IMR-90 (cell line): ENCODE results near the gene KRT73. TPM values are rescaled to one million over a fixed set of nuclear protein-coding genes. Genes with fewer than 3 reads are reported as not detected.

Experiments
- ATAC-seq: fragments of 200-7000 bp; cut with Tn5 transposase; 2 replicates; pipeline ENCODE4 v1.9.1; 2020; ENCODE audit warnings: low read depth, mild to moderate bottlenecking, moderate library complexity
- BruUV-seq: library from RNA; stranded (reverse); fragments of 400-500 nt; replicated peaks from 2 replicates; lab custom pipeline; 2021; lab: Mats Ljungman, UMichigan
- CTCF ChIA-PET: fragments of 300-600 bp; formaldehyde crosslinking; extraction: SDS; loops from one replicate; lab custom pipeline; 2021; ENCODE audit warnings: antibody characterized with exemption; lab: Yijun Ruan, JAX
- POLR2A ChIA-PET: fragments of 300-600 bp; sonication (Branson Sonifier 250); formaldehyde crosslinking; loops from one replicate; lab custom pipeline; 2022; ENCODE audit warnings: antibody characterized with exemption; ENCODE audit not compliant: unreplicated experiment; lab: Charles Lee
- DNase-seq: peaks from one replicate; pipeline ENCODE4 v3.0.0; 2013
- H2AFZ ChIP-seq: replicated peaks from 2 replicates; pipeline ENCODE3; 2013; ENCODE audit warnings: low read length, mild to moderate bottlenecking; ENCODE audit not compliant: poor library complexity
- H2AK5ac ChIP-seq: 2 replicates; pipeline ENCODE4 v1.6.1; 2013; ENCODE audit warnings: low read depth, low read length, inconsistent platforms
- H2AK9ac ChIP-seq: replicated peaks from 2 replicates; pipeline ENCODE3; 2013; ENCODE audit warnings: mild to moderate bottlenecking, low read depth, low read length, moderate library complexity; ENCODE audit not compliant: poor library complexity
- H2BK120ac ChIP-seq: 2 replicates; pipeline ENCODE4 v1.6.1; 2013; ENCODE audit warnings: low read depth, low read length, inconsistent platforms
- H2BK15ac ChIP-seq: 3 replicates; pipeline ENCODE4 v1.6.1; 2013; ENCODE audit warnings: low read depth, low read length, inconsistent platforms
- H2BK20ac ChIP-seq: 2 replicates; pipeline ENCODE4 v1.6.1; 2013; ENCODE audit warnings: low read depth, mild to moderate bottlenecking, inconsistent platforms, low read length, moderate library complexity
- H2BK5ac ChIP-seq: 2 replicates; pipeline ENCODE4 v1.6.1; 2013; ENCODE audit warnings: mild to moderate bottlenecking, low read depth, low read length, inconsistent platforms; ENCODE audit not compliant: poor library complexity, severe bottlenecking
- H3K14ac ChIP-seq: replicated peaks from 2 replicates; pipeline ENCODE4 v1.6.1; 2013; ENCODE audit warnings: low read depth, low read length, inconsistent platforms
- H3K18ac ChIP-seq: 2 replicates; pipeline ENCODE4 v1.6.1; 2013; ENCODE audit warnings: low read depth, low read length, control low read depth
- H3K23ac ChIP-seq: 2 replicates; pipeline ENCODE4 v1.6.1; 2013; ENCODE audit warnings: low read depth, low read length, inconsistent platforms
- H3K27ac ChIP-seq: 2 replicates; pipeline ENCODE4 v1.5.1; 2013; ENCODE audit warnings: mild to moderate bottlenecking, control low read depth, low read length; ENCODE audit not compliant: insufficient read depth
- H3K27me3 ChIP-seq: 2 replicates; pipeline ENCODE4 v1.6.1; 2013; ENCODE audit warnings: low read length; ENCODE audit not compliant: control insufficient read depth, insufficient read depth
- H3K36me3 ChIP-seq: 2 replicates; pipeline ENCODE4 v1.6.1; 2013; ENCODE audit warnings: low read length, mixed read lengths; ENCODE audit not compliant: control insufficient read depth, insufficient read depth
- H3K4ac ChIP-seq: 2 replicates; pipeline ENCODE4 v1.6.1; 2013; ENCODE audit warnings: low read depth, low read length, inconsistent platforms
- H3K4me1 ChIP-seq: 2 replicates; pipeline ENCODE4 v1.6.1; 2013; ENCODE audit warnings: low read length, mixed read lengths; ENCODE audit not compliant: control insufficient read depth, insufficient read depth
- H3K4me2 ChIP-seq: 2 replicates; pipeline ENCODE4 v1.6.1; 2013; ENCODE audit warnings: low read depth, mild to moderate bottlenecking, control low read depth, low read length, moderate library complexity
- H3K4me3 ChIP-seq: 2 replicates; pipeline ENCODE4 v1.5.1; 2013; ENCODE audit warnings: low read depth, mild to moderate bottlenecking, control low read depth, low read length, moderate library complexity; ENCODE audit not compliant: insufficient read depth
- H3K56ac ChIP-seq: 2 replicates; pipeline ENCODE4 v1.6.1; 2013; ENCODE audit warnings: low read length, inconsistent platforms; ENCODE audit not compliant: insufficient read depth; ENCODE audit errors: extremely low read depth
- H3K79me1 ChIP-seq, 2 experiments: 2 replicates each; pipeline ENCODE4 v1.6.1; 2013; ENCODE audit warnings: low read length in 2 of 2, inconsistent platforms in 1 of 2, low read depth in 1 of 2
- H3K9ac ChIP-seq: 2 replicates; pipeline ENCODE4 v1.6.1; 2013; ENCODE audit warnings: low read depth, low read length, control low read depth
- H3K9me1 ChIP-seq: 2 replicates; pipeline ENCODE4 v1.6.1; 2013; ENCODE audit warnings: low read length, inconsistent platforms; ENCODE audit not compliant: insufficient read depth
- H3K9me3 ChIP-seq: 2 replicates; pipeline ENCODE4 v1.6.1; 2013; ENCODE audit warnings: low read length; ENCODE audit not compliant: control insufficient read depth, insufficient read depth
- H4K20me1 ChIP-seq: 2 replicates; pipeline ENCODE4 v1.6.1; 2013; ENCODE audit warnings: low read length, inconsistent platforms; ENCODE audit not compliant: insufficient read depth
- H4K5ac ChIP-seq: 2 replicates; pipeline ENCODE4 v1.6.1; 2013; ENCODE audit warnings: mild to moderate bottlenecking, low read depth, low read length, control low read depth
- H4K8ac ChIP-seq, 2 experiments: 2 replicates each; pipeline ENCODE4 v1.6.1; 2013; ENCODE audit warnings: low read depth in 2 of 2, low read length in 2 of 2, control low read depth in 1 of 2, inconsistent platforms in 1 of 2
- H4K91ac ChIP-seq: 2 replicates; pipeline ENCODE4 v1.6.1; 2013; ENCODE audit warnings: low read depth, low read length, inconsistent platforms; ENCODE audit not compliant: insufficient read depth
- FOS ChIP-seq: fragments of 150-350 bp; IDR thresholded peaks from 2 replicates; pipeline ENCODE4 v1.6.1; 2016; ENCODE audit warnings: low read depth, low read length
- MAFK ChIP-seq: IDR thresholded peaks from 2 replicates; pipeline ENCODE4 v1.6.1; 2012; ENCODE audit warnings: low read depth, low read length, improper control_type of control experiment
- MAZ ChIP-seq: IDR thresholded peaks from 2 replicates; pipeline ENCODE4 v1.6.1; 2012; ENCODE audit warnings: low read depth, mild to moderate bottlenecking, low read length, improper control_type of control experiment, moderate library complexity, borderline replicate concordance
- MXI1 ChIP-seq: IDR thresholded peaks from 2 replicates; pipeline ENCODE4 v1.6.1; 2012; ENCODE audit warnings: low read depth, mild to moderate bottlenecking, low read length, moderate library complexity, borderline replicate concordance
- POLR2A ChIP-seq: IDR thresholded peaks from 2 replicates; pipeline ENCODE4 v1.6.1; 2012; ENCODE audit warnings: mild to moderate bottlenecking, low read depth, low read length
- RAD21 ChIP-seq: IDR thresholded peaks from 2 replicates; pipeline ENCODE4 v1.6.1; 2012; ENCODE audit warnings: low read length, improper control_type of control experiment
- RCOR1 ChIP-seq: IDR thresholded peaks from 2 replicates; pipeline ENCODE4 v1.6.1; 2012; ENCODE audit warnings: mild to moderate bottlenecking, low read length, improper control_type of control experiment; ENCODE audit not compliant: insufficient replicate concordance
- SMC3 ChIP-seq: fragments of 150-350 bp; IDR thresholded peaks from 2 replicates; pipeline ENCODE4 v1.6.1; 2016; ENCODE audit warnings: low read depth, mild to moderate bottlenecking, antibody characterized with exemption, low read length, moderate library complexity
- WGBS, 2 experiments: methylation state at CpG; one replicate each; pipeline versions ENCODE4 v1.1.5 to v1.1.7; 2013; ENCODE audit warnings: missing lambda C conversion rate in 2 of 2; ENCODE audit not compliant: insufficient read length in 1 of 2; ENCODE audit errors: extremely low coverage in 2 of 2; 5-methylcytosine and 5-hydroxymethylcytosine counted together
- dilution Hi-C: fragments of 300-500 bp; cut with HindIII; formaldehyde crosslinking; loops from one replicate; pipeline ENCODE4 v1.14.3; 2018; ENCODE audit warnings: low sequenced_read_pairs; ENCODE audit not compliant: unreplicated experiment
- in situ Hi-C: fragments of 300-500 bp; cut with MboI; formaldehyde crosslinking; loops from 3 replicates; pipeline ENCODE4 v1.14.3; 2019; ENCODE audit warnings: low sequenced_read_pairs, inconsistent platforms, mixed read lengths
- intact Hi-C: fragments of 100-400 bp; cut with micrococcal nuclease; formaldehyde crosslinking; loops from 2 replicates; pipeline ENCODE4 v1.10.0; 2022
- polyA plus RNA-seq, 3 experiments: library from polyadenylated mRNA; depleted of rRNA; stranded (reverse); fragments of >200 nt; gene quantifications; 2 replicates each; pipeline ENCODE4 v1.2.3, GENCODE V29; 2012; ENCODE audit warnings: low replicate concordance in 1 of 3
- total RNA-seq: library from RNA; depleted of rRNA; stranded (reverse); fragments of >200 nt; gene quantifications from 2 replicates; pipeline ENCODE4 v1.2.3, GENCODE V29; 2012
- TF ChIP-seq, protein P1 (sequence below): fragments of 150-350 bp; IDR thresholded peaks from 2 replicates; pipeline ENCODE4 v1.6.1; 2017; ENCODE audit warnings: mild to moderate bottlenecking, antibody characterized with exemption, low read length, low read depth
- TF ChIP-seq, protein P2 (sequence below): conservative IDR thresholded peaks from 2 replicates; pipeline ENCODE4 v1.5.1; 2012; ENCODE audit warnings: mild to moderate bottlenecking, low read depth, low read length, improper control_type of control experiment
- TF ChIP-seq, protein P3 (sequence below): fragments of 150-350 bp; IDR thresholded peaks from 2 replicates; pipeline ENCODE4 v1.6.1; 2016; ENCODE audit warnings: low read depth, mild to moderate bottlenecking, low read length, moderate library complexity, borderline replicate concordance

KRT73 gene
- total and polyA plus RNA-seq, 2 of the 4 experiments (the other 2 are of a cell fraction), result not detected

DNA sequence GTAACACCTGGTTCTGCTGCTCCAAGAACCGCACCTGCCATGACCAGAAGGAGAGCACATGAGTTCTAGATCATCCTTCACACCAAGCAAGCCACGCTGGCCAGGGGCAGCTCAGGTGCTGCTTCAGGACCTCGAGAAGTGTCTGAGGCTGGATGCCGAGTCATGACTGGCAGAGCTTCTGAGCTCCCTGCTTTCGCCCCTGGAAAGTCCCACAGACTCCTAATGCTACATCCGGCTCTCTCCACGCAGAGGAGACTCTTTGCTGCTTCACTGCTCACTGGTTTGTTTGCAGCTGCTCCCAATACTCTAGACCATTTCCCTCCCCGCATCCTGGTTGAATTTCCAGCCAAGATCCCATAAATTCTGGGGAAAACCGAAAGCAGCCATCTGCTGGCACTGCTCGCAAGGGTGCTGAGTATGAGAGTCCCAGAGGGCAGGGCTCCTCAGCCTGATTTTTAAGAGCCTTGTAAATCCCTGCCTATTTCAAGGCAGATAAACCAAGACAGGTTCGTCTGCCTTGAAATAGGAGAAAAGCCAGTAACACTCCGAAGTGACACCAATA, 32.2 kb upstream of the KRT73 start:
- Histone ChIP-seq H3K27ac (no peak overlapping the region), H3K4ac (no peak overlapping the region), H3K23ac (no peak overlapping the region), H3K4me2 (no peak overlapping the region), H3K9me3 (no peaks in the 10 kb centered on the region), H2AK9ac (no peak overlapping the region), H2BK20ac (no peak overlapping the region), H3K18ac (no peak overlapping the region), H3K14ac (no peak overlapping the region), H4K8ac (no peak overlapping the region), H3K4me1 (no peaks in the 10 kb centered on the region), H3K36me3 (no peaks in the 10 kb centered on the region), H3K9me1 (no peaks in the 10 kb centered on the region), H3K56ac (no peak overlapping the region), H2AK5ac (no peak overlapping the region), H4K5ac (no peak overlapping the region), H2BK5ac (no peak overlapping the region), H3K9ac (no peak overlapping the region), H4K91ac (no peak overlapping the region), H3K27me3 (peaks cover 17% of the 10 kb centered on the region), H2AFZ (no peak overlapping the region), H3K4me3 (no peak overlapping the region), H3K79me1 (no peaks in the 10 kb centered on the region), H2BK15ac (no peak overlapping the region), H4K20me1 (no peaks in the 10 kb centered on the region), H2BK120ac (no peak overlapping the region)
- dilution Hi-C loops, result no loop called here
- WGBS, 2 experiments, result 28% methylated on average over 4 of the region's 12 CpGs; no CpG with 5 or more reads in 1 of the 2 experiments
- BruUV-seq, result no TSS peak
- in situ Hi-C loops, result no loop called here
- ATAC-seq (no peak), DNase-seq (no peak)
- TF ChIP-seq MAZ, result no peak
- TF ChIP-seq RAD21, result no peak
- no peak for TF ChIP-seq FOS
- TF ChIP-seq, protein P1, sequence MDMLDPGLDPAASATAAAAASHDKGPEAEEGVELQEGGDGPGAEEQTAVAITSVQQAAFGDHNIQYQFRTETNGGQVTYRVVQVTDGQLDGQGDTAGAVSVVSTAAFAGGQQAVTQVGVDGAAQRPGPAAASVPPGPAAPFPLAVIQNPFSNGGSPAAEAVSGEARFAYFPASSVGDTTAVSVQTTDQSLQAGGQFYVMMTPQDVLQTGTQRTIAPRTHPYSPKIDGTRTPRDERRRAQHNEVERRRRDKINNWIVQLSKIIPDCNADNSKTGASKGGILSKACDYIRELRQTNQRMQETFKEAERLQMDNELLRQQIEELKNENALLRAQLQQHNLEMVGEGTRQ, result no peak
- TF ChIP-seq, protein P2, sequence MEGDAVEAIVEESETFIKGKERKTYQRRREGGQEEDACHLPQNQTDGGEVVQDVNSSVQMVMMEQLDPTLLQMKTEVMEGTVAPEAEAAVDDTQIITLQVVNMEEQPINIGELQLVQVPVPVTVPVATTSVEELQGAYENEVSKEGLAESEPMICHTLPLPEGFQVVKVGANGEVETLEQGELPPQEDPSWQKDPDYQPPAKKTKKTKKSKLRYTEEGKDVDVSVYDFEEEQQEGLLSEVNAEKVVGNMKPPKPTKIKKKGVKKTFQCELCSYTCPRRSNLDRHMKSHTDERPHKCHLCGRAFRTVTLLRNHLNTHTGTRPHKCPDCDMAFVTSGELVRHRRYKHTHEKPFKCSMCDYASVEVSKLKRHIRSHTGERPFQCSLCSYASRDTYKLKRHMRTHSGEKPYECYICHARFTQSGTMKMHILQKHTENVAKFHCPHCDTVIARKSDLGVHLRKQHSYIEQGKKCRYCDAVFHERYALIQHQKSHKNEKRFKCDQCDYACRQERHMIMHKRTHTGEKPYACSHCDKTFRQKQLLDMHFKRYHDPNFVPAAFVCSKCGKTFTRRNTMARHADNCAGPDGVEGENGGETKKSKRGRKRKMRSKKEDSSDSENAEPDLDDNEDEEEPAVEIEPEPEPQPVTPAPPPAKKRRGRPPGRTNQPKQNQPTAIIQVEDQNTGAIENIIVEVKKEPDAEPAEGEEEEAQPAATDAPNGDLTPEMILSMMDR, result no peak
- TF ChIP-seq SMC3, result no peak
- TF ChIP-seq, protein P3, sequence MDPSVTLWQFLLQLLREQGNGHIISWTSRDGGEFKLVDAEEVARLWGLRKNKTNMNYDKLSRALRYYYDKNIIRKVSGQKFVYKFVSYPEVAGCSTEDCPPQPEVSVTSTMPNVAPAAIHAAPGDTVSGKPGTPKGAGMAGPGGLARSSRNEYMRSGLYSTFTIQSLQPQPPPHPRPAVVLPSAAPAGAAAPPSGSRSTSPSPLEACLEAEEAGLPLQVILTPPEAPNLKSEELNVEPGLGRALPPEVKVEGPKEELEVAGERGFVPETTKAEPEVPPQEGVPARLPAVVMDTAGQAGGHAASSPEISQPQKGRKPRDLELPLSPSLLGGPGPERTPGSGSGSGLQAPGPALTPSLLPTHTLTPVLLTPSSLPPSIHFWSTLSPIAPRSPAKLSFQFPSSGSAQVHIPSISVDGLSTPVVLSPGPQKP, result no peak
- no peak for TF ChIP-seq MXI1
- no peak for TF ChIP-seq MAFK
- TF ChIP-seq POLR2A, result no peak
- no peak for TF ChIP-seq RCOR1
- intact Hi-C loops, result no loop called here
- CTCF ChIA-PET, result no interaction called here
- POLR2A ChIA-PET, result no interaction called here
